KMS-11 (cell line): ENCODE data around the gene TMC6.
"Not testable (repeated sequence)": the region's sequence is repeated elsewhere in the genome, so short reads cannot be mapped to it uniquely, and the experiment has no call there.

Experiments
- H2AFZ ChIP-seq: fragments of 200-600 bp; sonication (generic); 2 replicates; pipeline ENCODE4 v1.6.1; 2016; ENCODE audit warnings: antibody characterized with exemption, mixed run types, low read depth
- H3K27ac ChIP-seq: fragments of 200-600 bp; sonication (generic); 2 replicates; pipeline ENCODE4 v1.6.1; 2016; ENCODE audit warnings: mild to moderate bottlenecking, mixed run types
- H3K27me3 ChIP-seq: fragments of 200-600 bp; sonication (generic); 2 replicates; pipeline ENCODE4 v1.6.1; 2017; ENCODE audit warnings: mild to moderate bottlenecking, low read depth, mixed run types, moderate library complexity; ENCODE audit not compliant: insufficient read depth
- H3K36me3 ChIP-seq: fragments of 200-600 bp; sonication (generic); 2 replicates; pipeline ENCODE4 v1.6.1; 2017; ENCODE audit warnings: mild to moderate bottlenecking, mixed run types; ENCODE audit not compliant: insufficient read depth
- H3K4me1 ChIP-seq: fragments of 200-600 bp; sonication (generic); 2 replicates; pipeline ENCODE4 v1.6.1; 2016; ENCODE audit warnings: mild to moderate bottlenecking, low read depth, mixed run types; ENCODE audit not compliant: poor library complexity, severe bottlenecking
- H3K4me2 ChIP-seq: fragments of 200-600 bp; sonication (generic); 2 replicates; pipeline ENCODE4 v1.7.0; 2016; ENCODE audit warnings: mild to moderate bottlenecking, mixed run types
- H3K4me3 ChIP-seq: fragments of 200-600 bp; sonication (generic); IDR thresholded peaks from 2 replicates; pipeline ENCODE4 v1.6.1; 2017; ENCODE audit warnings: low read depth, low read length, mixed read lengths; ENCODE audit not compliant: insufficient read depth
- H3K79me2 ChIP-seq: fragments of 200-600 bp; sonication (generic); 2 replicates; pipeline ENCODE4 v1.6.1; 2016; ENCODE audit warnings: low read depth, mixed run types; ENCODE audit not compliant: insufficient read depth
- H3K9ac ChIP-seq: fragments of 200-600 bp; sonication (generic); 2 replicates; pipeline ENCODE4 v1.6.1; 2016; ENCODE audit warnings: mild to moderate bottlenecking, mixed run types
- H4K20me1 ChIP-seq: fragments of 200-600 bp; sonication (generic); 2 replicates; pipeline ENCODE4 v1.6.1; 2016; ENCODE audit warnings: mild to moderate bottlenecking, mixed run types; ENCODE audit not compliant: insufficient read depth
- CTCF ChIP-seq: fragments of 200-600 bp; sonication (generic); conservative IDR thresholded peaks from 2 replicates; pipeline ENCODE4 v1.6.1; 2017; ENCODE audit warnings: low read depth, mild to moderate bottlenecking, antibody characterized with exemption, low read length, moderate library complexity, mixed read lengths

Gene TMC6

GRCh38 chr17:78072961-78073360, 55.6 kb downstream of the TMC6 start:
- peaks cover 6% of the 10 kb centered on the region; the same call in 1 of the 2 replicates for H3K36me3 ChIP-seq
- no peaks in the 10 kb centered on the region for H3K79me2 ChIP-seq
- H3K4me3 ChIP-seq = no peak overlapping the region
- no peak overlapping the region for H3K4me2 ChIP-seq
- no peaks in the 10 kb centered on the region for H3K27me3 ChIP-seq
- no peaks in the 10 kb centered on the region for H3K4me1 ChIP-seq
- H4K20me1 ChIP-seq = no peaks in the 10 kb centered on the region
- no peak overlapping the region for H3K9ac ChIP-seq
- no peak overlapping the region for H3K27ac ChIP-seq
- no peak overlapping the region for H2AFZ ChIP-seq
- no peak for TF ChIP-seq CTCF

- no peaks in the 10 kb centered on the region for H4K20me1 ChIP-seq
- no peak overlapping the region for H3K4me2 ChIP-seq
- H2AFZ ChIP-seq = no peak overlapping the region
- TF ChIP-seq CTCF = no peak
- no peaks in the 10 kb centered on the region for H3K27me3 ChIP-seq
- no peaks in the 10 kb centered on the region for H3K79me2 ChIP-seq
- no peak overlapping the region for H3K9ac ChIP-seq
- H3K27ac ChIP-seq = no peak overlapping the region
- H3K36me3 ChIP-seq = peaks cover 3% of the 10 kb centered on the region; the same call in 1 of the 2 replicates
- H3K4me1 ChIP-seq = no peaks in the 10 kb centered on the region
- H3K4me3 ChIP-seq = no peak overlapping the region
These were observed 58.9 kb downstream of the TMC6 start for GRCh38 chr17:78069695-78070094.

- not testable (repeated sequence) for H2AFZ ChIP-seq, H3K27me3 ChIP-seq, H3K27ac ChIP-seq, H4K20me1 ChIP-seq, H3K79me2 ChIP-seq, H3K4me3 ChIP-seq, H3K36me3 ChIP-seq, H3K9ac ChIP-seq, H3K4me2 ChIP-seq, H3K4me1 ChIP-seq
These were observed 61.6 kb downstream of the TMC6 start for GRCh38 chr17:78066976-78067375.

- no peak for TF ChIP-seq CTCF
These were observed 63.8 kb downstream of the TMC6 start for GRCh38 chr17:78064708-78065107.

GRCh38 chr17:78063489-78063888, 65.1 kb downstream of the TMC6 start:
- Histone ChIP-seq H3K27me3 (no peaks in the 10 kb centered on the region), H3K79me2 (no peaks in the 10 kb centered on the region), H3K27ac (no peak overlapping the region), H2AFZ (no peak overlapping the region), H4K20me1 (no peaks in the 10 kb centered on the region), H3K4me1 (peaks cover 6% of the 10 kb centered on the region), H3K4me3 (no peak overlapping the region), H3K36me3 (no peaks in the 10 kb centered on the region), H3K9ac (no peak overlapping the region), H3K4me2 (no peak overlapping the region)
- no peak for TF ChIP-seq CTCF

More at GRCh38 chr17:78064708-78065107, 63.8 kb downstream of the TMC6 start:
- H3K36me3 ChIP-seq = no peaks in the 10 kb centered on the region
- no peak overlapping the region for H3K27ac ChIP-seq
- no peaks in the 10 kb centered on the region for H3K79me2 ChIP-seq
- no peak overlapping the region for H3K9ac ChIP-seq
- peaks cover 6% of the 10 kb centered on the region for H3K4me1 ChIP-seq
- H3K27me3 ChIP-seq = no peaks in the 10 kb centered on the region
- no peaks in the 10 kb centered on the region for H4K20me1 ChIP-seq
- H3K4me3 ChIP-seq = no peak overlapping the region
- H2AFZ ChIP-seq = no peak overlapping the region
- H3K4me2 ChIP-seq = no peak overlapping the region
